Endothelial cell of umbilical vein (primary cell): Measurements from ENCODE around the gene C9orf152.

Source experiments
- CTCF ChIP-seq, 2 donors: IDR thresholded peaks; 1 replicate in 1 of 2; 2 replicates in 1 of 2; pipeline ENCODE4 v1.5.1; 2011; ENCODE audit warnings: low read length in 2 of 2, mild to moderate bottlenecking in 2 of 2, moderate library complexity in 2 of 2, control low read depth in 1 of 2, inconsistent platforms in 1 of 2, low read depth in 1 of 2; ENCODE audit not compliant: insufficient read depth in 1 of 2; ENCODE audit errors: extremely low read depth in 1 of 2
- EZH2 ChIP-seq: IDR thresholded peaks from 2 replicates; pipeline ENCODE4 v1.6.1; 2012; ENCODE audit warnings: borderline replicate concordance, low read depth, mild to moderate bottlenecking, moderate library complexity, low read length, inconsistent platforms; ENCODE audit not compliant: severe bottlenecking
- FOS ChIP-seq: IDR thresholded peaks from 2 replicates; pipeline ENCODE4 v1.6.1; 2011; ENCODE audit warnings: mild to moderate bottlenecking, low read length, moderate library complexity, borderline replicate concordance; ENCODE audit not compliant: insufficient read depth
- JUN ChIP-seq: IDR thresholded peaks from 2 replicates; pipeline ENCODE4 v1.6.1; 2011; ENCODE audit warnings: borderline replicate concordance, low read depth; ENCODE audit not compliant: insufficient read length, insufficient read depth
- MAX ChIP-seq: IDR thresholded peaks from 2 replicates; pipeline ENCODE4 v1.6.1; 2011; ENCODE audit not compliant: insufficient read depth, insufficient read length
- POLR2A ChIP-seq: IDR thresholded peaks from 2 replicates; pipeline ENCODE4 v1.6.1; 2012; ENCODE audit warnings: low read depth, mild to moderate bottlenecking, control low read depth, low read length
- POLR2AphosphoS5 ChIP-seq: IDR thresholded peaks from 2 replicates; pipeline ENCODE4 v1.6.1; 2012; ENCODE audit warnings: low read depth, mild to moderate bottlenecking, control low read depth, low read length, moderate library complexity; ENCODE audit not compliant: insufficient read depth

- TF ChIP-seq POLR2AphosphoS5 (no peak), CTCF (IDR thresholded peaks at IDR 0.05; ENCODE audit: extremely low read depth in 1 of 2, insufficient read depth in 1 of 2, low read depth in 1 of 2, low read length in 2 of 2) (no peak), EZH2 (no peak), MAX (no peak), POLR2A (no peak), JUN (no peak), FOS (no peak)
These were observed 5.7 kb downstream of the C9orf152 start for GRCh38 chr9:110202232-110202631.
